NCI-H510A (cell line): ENCODE results near the gene MAP3K21.
A peak's percentile ranks its signal among the peaks of the same experiment; 100 is the strongest.

ENCODE experiments used
- DNase-seq: peaks from one replicate; lab custom pipeline; 2025; lab: John Stamatoyannopoulos, UW

MAP3K21 gene

GRCh38 chr1:233389169-233389568 lies 61.6 kb downstream of the MAP3K21 start:
- DNase-seq = no peak

DNA sequence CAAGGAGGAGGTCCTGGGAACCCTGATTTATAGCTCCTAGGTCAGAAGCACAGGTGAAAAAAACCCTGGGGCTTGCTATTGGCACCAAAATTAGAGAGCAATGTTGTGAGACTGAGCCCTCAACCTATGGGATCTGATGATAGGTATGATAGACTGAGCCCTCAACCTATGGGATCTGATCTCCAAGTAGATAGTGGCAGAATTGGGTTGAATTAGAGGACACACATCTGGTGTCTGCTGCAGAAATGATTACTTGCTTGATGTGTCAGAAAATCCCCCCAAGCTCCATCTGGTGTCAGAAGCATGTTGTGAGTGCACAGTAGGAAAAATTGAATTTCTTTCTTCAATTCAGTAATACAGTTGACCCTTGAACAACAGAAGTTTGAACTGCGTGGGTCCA lies 62.4 kb downstream of the MAP3K21 start:
- no peak for DNase-seq

DNA sequence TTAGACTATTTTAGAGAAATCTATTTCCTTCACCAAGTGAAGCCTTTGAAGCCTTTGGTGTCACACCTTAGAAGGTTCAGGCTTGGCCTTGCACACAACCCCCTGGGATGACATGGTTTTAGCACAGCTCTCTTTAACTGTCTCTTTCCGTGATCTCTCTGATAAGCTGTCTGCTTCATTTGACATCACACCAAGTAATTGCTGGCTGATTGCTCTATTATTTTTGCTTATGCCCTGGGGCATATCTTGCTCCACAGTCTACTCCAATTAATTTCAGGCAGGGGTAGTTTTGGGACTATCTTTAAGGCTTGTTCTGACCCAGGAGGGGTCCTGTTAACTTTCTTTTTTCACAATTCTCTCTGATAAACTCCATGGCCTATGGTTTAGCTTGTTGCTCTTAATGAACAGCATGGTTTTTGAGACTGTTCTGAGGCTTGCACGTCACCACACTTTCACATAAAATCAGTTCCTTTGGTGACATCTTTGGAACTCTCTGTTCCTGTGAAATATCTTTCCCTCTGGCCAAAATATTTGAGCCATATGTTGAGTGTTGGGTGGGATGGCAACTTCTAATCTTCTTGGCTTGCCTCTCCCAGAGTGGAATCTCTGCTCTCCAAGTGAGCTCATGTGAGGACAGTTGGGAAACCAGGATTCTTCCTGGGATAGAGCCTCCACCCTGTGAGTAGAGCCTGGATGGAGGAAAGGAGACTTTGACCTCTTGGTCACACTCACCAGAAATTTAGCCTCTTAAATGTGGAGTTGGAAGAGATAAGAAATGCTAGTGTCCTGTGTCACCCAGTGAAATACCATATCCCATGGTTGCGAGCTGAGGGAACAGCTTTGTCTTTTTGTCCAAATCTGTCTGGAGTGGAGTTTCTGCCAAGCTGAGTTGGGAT lies 63.6 kb downstream of the MAP3K21 start:
- no peak for DNase-seq

DNA sequence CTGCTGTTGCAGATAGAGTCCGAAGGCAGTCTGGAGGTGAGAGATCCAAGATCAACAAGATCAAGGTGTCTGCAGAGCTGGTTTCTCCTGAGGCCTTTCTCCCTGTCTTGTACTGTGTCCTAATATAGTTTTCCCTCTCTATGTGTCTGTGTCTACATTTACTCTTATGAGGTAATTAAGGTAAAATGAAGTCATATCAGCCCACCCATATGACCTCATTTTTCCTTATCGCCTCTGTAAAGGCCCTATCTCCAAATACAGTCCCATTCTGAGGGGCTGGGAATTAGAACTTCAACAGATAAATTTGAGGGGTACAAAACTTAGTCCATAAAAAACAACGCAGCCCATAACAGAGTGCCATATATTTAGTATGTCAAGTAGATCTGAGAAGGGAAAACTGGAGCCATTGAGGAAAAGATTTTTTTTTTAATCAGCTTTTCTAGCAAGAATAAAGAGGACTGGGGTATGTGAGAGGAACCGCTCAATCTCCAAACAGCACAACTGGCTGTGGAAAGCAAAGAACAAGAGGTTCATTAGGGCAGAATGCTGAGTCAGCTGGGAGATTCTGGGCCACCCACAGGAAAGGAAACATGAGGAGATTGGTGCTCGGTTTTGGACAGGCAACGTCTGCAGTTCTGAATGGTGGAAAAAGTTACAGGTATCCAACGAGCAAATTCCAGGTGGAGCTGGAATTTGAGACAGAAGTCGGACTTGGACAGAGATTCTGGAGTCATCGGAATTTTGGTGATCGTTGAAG lies 65.7 kb downstream of the MAP3K21 start:
- DNase-seq = no peak

GRCh38 chr1:233393926-233394680 lies 66.6 kb downstream of the MAP3K21 start:
- DNase-seq = no peak

GRCh38 chr1:233394860-233395717 lies 67.6 kb downstream of the MAP3K21 start:
- peak; percentile 21 for DNase-seq

GRCh38 chr1:233395863-233396646 lies 68.5 kb downstream of the MAP3K21 start:
- DNase-seq = no peak

DNA sequence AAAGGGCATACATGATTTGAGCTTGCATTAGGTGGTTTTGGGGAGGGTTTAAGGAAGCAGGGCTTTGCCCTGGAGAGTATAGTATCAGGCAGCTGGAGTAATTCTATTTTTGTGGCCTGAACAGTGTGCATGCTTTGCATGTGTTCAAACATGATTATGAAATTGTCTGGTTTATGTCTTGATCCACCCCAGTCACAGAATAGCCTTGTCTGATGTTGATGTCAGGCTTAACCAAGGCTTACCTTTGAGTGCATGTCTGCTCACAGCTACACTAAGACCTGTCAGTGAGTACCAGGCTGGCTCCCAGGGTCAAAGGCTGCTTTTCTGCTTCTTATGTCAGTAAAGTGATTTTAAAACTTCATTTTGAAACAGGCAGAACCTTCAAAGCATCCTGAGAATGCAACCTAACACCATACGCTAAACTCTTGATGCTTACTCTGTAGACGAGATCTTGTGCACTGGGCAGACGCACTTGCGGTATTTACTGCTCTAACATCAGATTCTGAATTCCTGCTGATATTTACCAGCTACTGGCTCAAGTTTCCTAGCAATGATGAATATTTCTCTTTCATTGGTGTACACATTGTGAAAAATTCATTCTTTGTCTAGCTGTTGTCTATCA lies 78.9 kb downstream of the MAP3K21 start:
- DNase-seq = no peak

DNA sequence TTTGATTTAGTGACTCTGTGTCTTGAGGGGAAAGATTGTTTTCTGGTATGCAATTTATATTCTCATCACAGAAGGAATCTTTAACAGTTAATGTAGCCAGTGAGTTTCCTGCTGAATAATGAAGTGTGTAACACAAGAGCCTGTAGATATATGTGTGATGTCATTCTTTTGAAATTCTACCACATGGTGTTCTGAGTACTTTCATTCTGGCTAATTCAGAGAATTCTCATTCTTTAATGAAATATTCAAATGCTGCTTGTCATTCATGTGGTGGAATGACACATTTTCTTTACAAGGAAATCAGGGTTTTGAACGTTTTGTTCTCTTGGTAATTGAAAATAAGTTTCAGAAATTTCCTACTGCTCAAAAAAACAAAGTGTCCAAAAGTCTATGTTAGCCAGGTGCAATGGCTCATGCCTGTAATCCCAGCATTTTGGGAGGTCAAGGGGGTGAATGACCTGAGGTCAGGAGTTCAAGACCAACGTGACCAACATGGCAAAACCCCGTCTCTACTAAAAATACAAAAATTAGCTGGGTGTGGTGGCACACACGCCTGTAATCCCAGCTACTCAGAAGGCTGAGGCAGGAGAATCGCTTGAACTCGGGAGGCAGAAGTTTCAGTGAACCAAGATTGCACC lies 79.6 kb downstream of the MAP3K21 start:
- DNase-seq = no peak

GRCh38 chr1:233409540-233409939 lies 82.0 kb downstream of the MAP3K21 start:
- no peak for DNase-seq

DNA sequence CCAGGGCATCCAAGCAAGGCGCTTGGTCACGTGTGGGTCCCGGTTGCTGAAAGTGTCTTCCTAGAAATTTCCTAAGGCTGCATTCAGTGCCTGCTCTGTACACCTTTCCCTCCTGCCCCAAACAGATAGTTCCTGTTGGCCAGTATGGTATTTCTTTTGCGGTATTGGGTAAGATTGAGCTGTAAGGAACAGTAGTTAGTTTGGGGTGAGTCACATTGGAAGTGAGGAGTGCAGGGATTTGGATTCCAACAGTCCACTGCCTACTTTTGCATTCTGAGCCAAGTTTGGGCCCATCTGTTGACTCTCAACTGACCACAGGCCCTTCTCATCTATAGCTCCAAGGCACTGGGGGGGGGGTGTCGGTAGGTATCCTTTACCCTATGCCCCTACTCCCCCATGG lies 83.4 kb downstream of the MAP3K21 start:
- no peak for DNase-seq

DNA sequence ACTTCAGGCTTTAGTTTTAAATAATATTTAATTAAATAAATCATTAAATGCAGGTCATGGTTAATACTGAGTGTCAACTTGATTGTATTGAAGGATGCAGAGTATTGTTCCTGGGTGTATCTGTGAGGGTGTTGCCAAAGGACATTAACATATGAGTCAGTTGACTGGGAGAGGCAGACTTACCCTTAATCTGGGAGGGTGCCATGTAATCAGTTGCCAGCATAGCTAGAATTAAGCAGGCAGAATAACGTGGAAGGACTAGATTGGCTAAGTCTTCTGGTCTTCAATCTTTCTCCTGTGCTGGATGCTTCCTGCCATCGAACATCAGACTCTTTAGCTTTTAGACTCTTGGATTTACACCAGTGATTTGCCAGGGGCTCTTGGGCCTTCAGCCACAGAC lies 85.3 kb downstream of the MAP3K21 start:
- DNase-seq = no peak

DNA sequence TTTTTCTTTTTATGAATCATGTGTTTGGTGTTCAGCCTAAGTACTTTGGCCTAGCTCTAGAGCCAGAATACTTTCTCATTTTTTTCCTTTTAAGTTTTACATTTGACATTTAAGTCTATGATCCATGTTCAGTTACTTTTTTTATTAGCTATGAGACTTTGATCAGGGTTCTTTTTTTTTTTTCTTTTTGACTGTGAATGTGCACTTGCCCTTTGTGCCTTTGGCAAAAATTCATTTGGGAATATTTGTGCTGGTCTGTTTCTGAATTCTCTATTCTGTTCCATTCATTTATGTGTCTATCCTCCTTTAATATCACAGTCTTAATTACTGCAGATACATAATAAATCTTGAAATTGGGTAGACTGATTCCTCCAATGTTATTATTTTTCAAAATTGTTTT lies 93.8 kb downstream of the MAP3K21 start:
- no peak for DNase-seq

DNA sequence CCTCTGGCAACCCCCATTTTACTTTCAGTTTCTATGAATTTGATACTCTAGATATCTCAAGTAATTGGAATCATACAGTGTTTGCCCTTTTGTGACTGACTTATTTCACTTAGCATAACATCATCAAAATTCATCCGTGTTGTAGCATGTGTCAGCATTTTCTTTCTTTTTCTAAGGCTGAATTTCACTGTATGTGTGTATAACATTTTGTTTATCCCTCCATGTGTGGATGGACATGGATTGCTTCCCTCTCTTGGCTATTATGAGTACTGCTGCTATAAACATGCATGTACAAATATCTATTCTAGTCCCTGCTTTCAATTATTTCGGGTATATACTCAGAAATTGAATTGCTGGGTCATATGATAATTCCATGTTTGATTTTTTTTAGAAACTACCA lies 97.3 kb downstream of the MAP3K21 start:
- DNase-seq = no peak

DNA sequence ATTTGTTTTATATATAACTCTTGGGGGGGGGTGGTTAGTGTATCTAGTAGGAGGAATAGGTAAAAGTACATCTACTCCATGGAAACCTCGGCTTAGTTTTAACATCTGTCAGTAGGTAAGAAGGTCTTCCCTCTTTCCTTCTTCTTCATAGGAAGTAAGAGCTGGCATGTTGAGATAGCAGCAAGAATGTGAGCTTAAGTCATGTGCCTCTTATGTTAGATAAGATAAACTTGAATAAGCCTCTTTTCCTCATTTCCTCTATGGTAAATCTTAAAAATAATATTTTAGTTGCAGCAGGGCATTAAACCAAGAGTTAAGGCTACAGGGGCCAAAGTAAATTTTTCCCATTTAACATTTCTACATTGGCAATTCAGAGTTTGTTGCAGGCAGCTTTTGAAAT lies 100.4 kb downstream of the MAP3K21 start:
- DNase-seq = no peak

DNA sequence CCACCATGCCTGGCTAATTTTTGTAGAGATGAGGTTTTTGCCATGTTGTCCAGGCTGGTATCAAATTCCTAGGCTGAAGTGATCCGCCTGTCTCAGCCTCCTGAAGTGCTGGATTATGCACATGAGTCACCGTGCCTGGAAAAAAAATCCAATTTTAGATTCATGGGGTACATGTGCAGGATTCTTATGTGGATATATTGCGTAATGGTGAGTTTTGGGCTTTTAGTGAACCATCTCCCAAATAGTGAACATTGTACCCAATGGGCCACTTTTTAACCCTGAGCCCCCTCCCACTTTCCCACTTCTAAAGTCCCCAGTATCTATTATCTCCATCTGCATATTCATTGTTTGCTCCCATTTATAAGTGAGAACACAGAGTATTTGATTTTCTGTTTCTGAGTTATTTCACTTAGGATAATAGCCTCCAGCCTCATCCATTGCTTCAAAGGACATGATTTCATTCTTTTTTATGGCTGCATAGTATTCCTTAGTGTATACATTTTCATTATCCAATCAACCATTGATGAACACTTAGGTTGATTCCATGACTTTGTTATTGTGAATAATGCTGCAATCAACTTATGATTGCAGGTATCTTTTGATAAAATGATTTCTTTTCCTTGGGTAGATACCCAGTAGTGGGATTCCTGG lies 104.4 kb downstream of the MAP3K21 start:
- no peak for DNase-seq

GRCh38 chr1:233432916-233433315 lies 105.4 kb downstream of the MAP3K21 start:
- DNase-seq = no peak

DNA sequence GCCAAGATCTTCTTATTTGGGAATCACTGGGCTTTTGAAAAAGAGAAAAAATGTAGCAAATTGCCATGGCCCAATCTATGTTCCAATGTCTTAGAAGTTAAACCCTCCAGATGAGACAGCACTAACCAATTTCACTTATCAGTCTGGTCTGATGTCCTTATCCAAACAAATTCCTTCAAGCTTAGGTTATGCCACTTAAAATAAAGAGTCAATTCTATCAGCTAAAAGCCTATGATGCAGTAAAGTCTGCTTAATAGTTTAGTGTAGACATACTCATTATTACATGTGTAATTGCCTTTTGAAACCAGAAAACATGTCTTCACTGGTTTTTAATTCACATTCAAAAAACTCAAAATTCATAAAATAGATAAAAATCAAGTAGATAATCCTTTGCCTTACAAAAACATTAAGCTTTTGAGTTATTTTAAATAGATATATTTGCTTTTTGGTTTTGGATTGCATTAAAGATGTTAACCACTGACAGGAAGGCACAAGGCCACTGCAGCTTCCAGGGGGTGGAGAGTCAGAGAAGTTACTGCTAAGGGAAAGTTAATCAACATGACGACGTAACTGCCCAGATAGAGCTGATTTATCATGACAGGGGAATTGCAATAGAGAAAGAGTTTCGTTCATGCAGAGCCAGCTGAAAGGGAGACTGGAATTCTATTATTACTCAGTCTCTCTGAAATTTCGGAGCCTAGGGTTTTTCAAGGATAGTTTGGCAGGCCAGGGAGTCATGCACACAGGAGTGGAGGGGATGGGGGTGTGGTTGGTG lies 106.1 kb downstream of the MAP3K21 start:
- no peak for DNase-seq
